ENCODE data around the gene MYZAP. TPM values are rescaled to one million over a fixed set of nuclear protein-coding genes. Genes with fewer than 3 reads are reported as not detected.

The MYZAP gene
- total and polyA plus RNA-seq, 10 of the 15 experiments (the other 5 are each of a cell fraction or from before 2014, with no cell fraction given) = not detected

- TF ChIP-seq MYC (IDR thresholded peaks at IDR 0.05; ENCODE audit: insufficient read depth, insufficient read length, insufficient replicate concordance, low read length, severe bottlenecking) (no peak), USF2 (IDR thresholded peaks at IDR 0.05; ENCODE audit: borderline replicate concordance, low read depth, low read length) (no peak), JUND (IDR thresholded peaks at IDR 0.05; ENCODE audit: low read depth, low read length) (no peak), ZSCAN29 (IDR thresholded peaks at IDR 0.05) (no peak), CHD4 (IDR thresholded peaks at IDR 0.05) (no peak), ZBTB33 (IDR thresholded peaks at IDR 0.05) (no peak), POU2F2 (IDR thresholded peaks at IDR 0.05; ENCODE audit: borderline replicate concordance, low read depth, low read length) (no peak), NR2F1 (conservative IDR thresholded peaks at IDR 0.05) (peak; percentile 49), ELK1 (IDR thresholded peaks at IDR 0.05; ENCODE audit: low read depth, low read length) (peak; percentile 92), RFX5 (IDR thresholded peaks at IDR 0.05; ENCODE audit: low read depth, low read length) (no peak; the same call in 1 of the 2 replicates), CHD1 (IDR thresholded peaks at IDR 0.05; ENCODE audit: low read depth, low read length) (no peak), EP300 (IDR thresholded peaks at IDR 0.05; ENCODE audit: borderline replicate concordance in 1 of 2, control insufficient read depth in 1 of 2, low read depth in 2 of 2, low read length in 2 of 2) (peak in 1 of 2 experiments; percentile 49; a peak in 1 of 4 replicates), MAX (IDR thresholded peaks at IDR 0.05; ENCODE audit: low read depth, low read length) (no peak; the same call in none of the 2 replicates), TCF3 (IDR thresholded peaks at IDR 0.05; ENCODE audit: borderline replicate concordance, insufficient read depth, low read depth, low read length) (no peak), ETV6 (conservative IDR thresholded peaks at IDR 0.05 in 1 of 2, IDR thresholded peaks at IDR 0.05 in 1 of 2; ENCODE audit: borderline replicate concordance in 1 of 2, low read depth in 1 of 2) (peak in 1 of 2 experiments; percentile 64; a peak in 1 of 4 replicates), ZBTB4 (CRISPR knock-in tag; IDR thresholded peaks at IDR 0.05) (no peak), KDM1A (IDR thresholded peaks at IDR 0.05; ENCODE audit: borderline replicate concordance) (no peak), EGR1 (IDR thresholded peaks at IDR 0.05; ENCODE audit: borderline replicate concordance in 1 of 2, low read depth in 2 of 2, low read length in 2 of 2) (peak in 1 of 2 experiments; percentile 77; a peak in 2 of 3 replicates), E2F4 (IDR thresholded peaks at IDR 0.05; ENCODE audit: low read depth, low read length) (peak; percentile 72)
Observed at GRCh38 chr15:57706405-57707209, 114.9 kb downstream of the MYZAP start, which contains the start of gene POLR2M (continued).

All from GM12878 (cell line).